ENCODE results near the gene SENP5. TPM values are rescaled to one million over a fixed set of nuclear protein-coding genes. Genes with fewer than 3 reads are reported as not detected.
A peak's percentile ranks its signal among the peaks of the same experiment; 100 is the strongest.
"Not testable (repeated sequence)": the region's sequence is repeated elsewhere in the genome, so short reads cannot be mapped to it uniquely, and the experiment has no call there.

Gene SENP5
- total RNA-seq, 1 experiment from 2014 or later, result 52.3 TPM

DNA sequence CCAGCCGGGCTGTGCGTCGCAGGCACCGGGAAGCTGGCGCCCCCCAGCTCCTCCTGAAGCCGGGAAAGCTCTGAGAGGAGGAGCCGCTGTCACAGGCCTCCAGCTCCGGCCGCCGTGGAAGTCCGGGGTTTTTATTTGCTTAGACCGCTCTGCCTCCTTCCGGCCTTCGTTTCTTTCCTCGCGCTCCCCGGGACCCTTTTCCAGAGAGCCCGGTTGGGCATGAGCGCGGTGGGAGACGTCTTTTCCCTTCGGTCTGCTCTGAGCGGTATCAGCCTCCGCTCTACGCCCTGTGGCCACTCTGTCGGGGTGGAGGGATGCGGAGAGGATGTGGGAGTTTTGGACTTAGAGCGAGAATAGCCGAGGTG, 559 bp downstream of the SENP5 start:
- intact Hi-C loops (cut with micrococcal nuclease; ENCODE audit: unreplicated experiment), result loop anchor here (5.0 kb wide), 2 partner anchors 74 to 126 kb away; partner anchors contain the start of gene NCBP2

DNA sequence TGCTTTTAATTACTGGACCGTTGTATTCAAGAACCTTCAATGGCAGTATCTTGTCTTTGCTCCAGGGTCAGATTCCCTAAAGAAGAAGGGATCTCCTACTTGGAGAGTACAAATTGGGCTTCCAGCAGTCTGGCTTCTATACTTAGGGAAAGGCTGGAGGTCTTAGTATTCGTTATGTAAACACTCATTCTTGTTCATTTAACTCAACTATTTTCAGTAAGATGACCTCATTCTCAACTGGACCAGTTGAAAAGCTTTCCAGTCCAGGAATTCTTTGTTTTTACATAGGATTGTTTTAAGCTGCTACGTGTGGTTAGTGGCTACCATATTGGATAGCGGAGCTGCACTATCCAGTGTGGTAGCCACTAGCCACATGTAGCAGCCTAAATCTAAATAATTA, 4.6 kb downstream of the SENP5 start:
- BruUV-seq (replicated peaks), result no TSS peak
- peaks cover 93% of the 10 kb centered on the region for H3K79me2 ChIP-seq (ENCODE audit: low read depth)
- H3K36me3 ChIP-seq (ENCODE audit: low read depth), result 0 out of 2 replicates have a peak, but pooled peaks cover 4% of the 10 kb centered on the region
- H3F3A ChIP-seq (ENCODE audit: insufficient read depth, low read depth), result peaks cover 14% of the 10 kb centered on the region; the same call in 1 of the 2 replicates
- H3K9me3 ChIP-seq (ENCODE audit: insufficient read depth, low read depth), result no peaks in the 10 kb centered on the region
- H3K4me2 ChIP-seq, result no peak overlapping the region
- CTCF ChIA-PET, result no interaction called here
- peaks cover 10% of the 10 kb centered on the region for H3K4me1 ChIP-seq (replicated peaks; ENCODE audit: insufficient read depth)
- no peak overlapping the region for H3K4me3 ChIP-seq
- no peak overlapping the region for H3K27ac ChIP-seq
- H3K9me2 ChIP-seq (ENCODE audit: insufficient read depth), result no peaks in the 10 kb centered on the region
- intact Hi-C loops (cut with micrococcal nuclease; ENCODE audit: unreplicated experiment), result no loop called here
- TF ChIP-seq, protein P1, sequence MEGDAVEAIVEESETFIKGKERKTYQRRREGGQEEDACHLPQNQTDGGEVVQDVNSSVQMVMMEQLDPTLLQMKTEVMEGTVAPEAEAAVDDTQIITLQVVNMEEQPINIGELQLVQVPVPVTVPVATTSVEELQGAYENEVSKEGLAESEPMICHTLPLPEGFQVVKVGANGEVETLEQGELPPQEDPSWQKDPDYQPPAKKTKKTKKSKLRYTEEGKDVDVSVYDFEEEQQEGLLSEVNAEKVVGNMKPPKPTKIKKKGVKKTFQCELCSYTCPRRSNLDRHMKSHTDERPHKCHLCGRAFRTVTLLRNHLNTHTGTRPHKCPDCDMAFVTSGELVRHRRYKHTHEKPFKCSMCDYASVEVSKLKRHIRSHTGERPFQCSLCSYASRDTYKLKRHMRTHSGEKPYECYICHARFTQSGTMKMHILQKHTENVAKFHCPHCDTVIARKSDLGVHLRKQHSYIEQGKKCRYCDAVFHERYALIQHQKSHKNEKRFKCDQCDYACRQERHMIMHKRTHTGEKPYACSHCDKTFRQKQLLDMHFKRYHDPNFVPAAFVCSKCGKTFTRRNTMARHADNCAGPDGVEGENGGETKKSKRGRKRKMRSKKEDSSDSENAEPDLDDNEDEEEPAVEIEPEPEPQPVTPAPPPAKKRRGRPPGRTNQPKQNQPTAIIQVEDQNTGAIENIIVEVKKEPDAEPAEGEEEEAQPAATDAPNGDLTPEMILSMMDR (conservative IDR thresholded peaks at IDR 0.05), result no peak
- no peak for TF ChIP-seq EZH2 (IDR thresholded peaks at IDR 0.05; ENCODE audit: low read depth)
- H3K27me3 ChIP-seq (ENCODE audit: insufficient read depth, low read depth), result no peaks in the 10 kb centered on the region
- H2AFZ ChIP-seq, result no peak overlapping the region
- DNase-seq, result no peak
- peaks cover 72% of the 10 kb centered on the region for H4K20me1 ChIP-seq (ENCODE audit: insufficient read depth)
- POLR2A ChIA-PET (ENCODE audit: unreplicated experiment), result no interaction called here

More for the DNA sequence above, 559 bp downstream of the SENP5 start:
- POLR2A ChIA-PET (ENCODE audit: unreplicated experiment), result interaction anchor here (0.5 to 1.1 kb wide), 7 partner anchors 22 to 1748 kb away, joined by 3 to 9 read pairs (median 3); no protein-coding TSS in a partner anchor
- no peak for DNase-seq
- Histone ChIP-seq H4K20me1 (ENCODE audit: insufficient read depth) (peaks cover 42% of the 10 kb centered on the region), H3K79me2 (ENCODE audit: low read depth) (peaks cover 55% of the 10 kb centered on the region), H3K9me2 (ENCODE audit: insufficient read depth) (no peaks in the 10 kb centered on the region), H3F3A (ENCODE audit: insufficient read depth, low read depth) (0 out of 2 replicates have a peak, but pooled peaks cover 5% of the 10 kb centered on the region), H3K27ac (peak overlapping the region; percentile 40), H3K4me1 (replicated peaks; ENCODE audit: insufficient read depth) (peaks cover 15% of the 10 kb centered on the region), H3K27me3 (ENCODE audit: insufficient read depth, low read depth) (no peaks in the 10 kb centered on the region), H2AFZ (peak overlapping the region; percentile 81), H3K9me3 (ENCODE audit: insufficient read depth, low read depth) (no peaks in the 10 kb centered on the region), H3K36me3 (ENCODE audit: low read depth) (0 out of 2 replicates have a peak, but pooled peaks cover 4% of the 10 kb centered on the region), H3K4me3 (peak overlapping the region; percentile 95), H3K4me2 (peak overlapping the region; percentile 96)
- CTCF ChIA-PET, result interaction anchor here (0.5 to 0.9 kb wide), 2 partner anchors 19 to 54 kb away, joined by 3 read pairs; no protein-coding TSS in a partner anchor
- no TSS peak for BruUV-seq (replicated peaks)
- no peak for TF ChIP-seq EZH2 (IDR thresholded peaks at IDR 0.05; ENCODE audit: low read depth)
- TF ChIP-seq, protein P1 (conservative IDR thresholded peaks at IDR 0.05), result no peak

DNA sequence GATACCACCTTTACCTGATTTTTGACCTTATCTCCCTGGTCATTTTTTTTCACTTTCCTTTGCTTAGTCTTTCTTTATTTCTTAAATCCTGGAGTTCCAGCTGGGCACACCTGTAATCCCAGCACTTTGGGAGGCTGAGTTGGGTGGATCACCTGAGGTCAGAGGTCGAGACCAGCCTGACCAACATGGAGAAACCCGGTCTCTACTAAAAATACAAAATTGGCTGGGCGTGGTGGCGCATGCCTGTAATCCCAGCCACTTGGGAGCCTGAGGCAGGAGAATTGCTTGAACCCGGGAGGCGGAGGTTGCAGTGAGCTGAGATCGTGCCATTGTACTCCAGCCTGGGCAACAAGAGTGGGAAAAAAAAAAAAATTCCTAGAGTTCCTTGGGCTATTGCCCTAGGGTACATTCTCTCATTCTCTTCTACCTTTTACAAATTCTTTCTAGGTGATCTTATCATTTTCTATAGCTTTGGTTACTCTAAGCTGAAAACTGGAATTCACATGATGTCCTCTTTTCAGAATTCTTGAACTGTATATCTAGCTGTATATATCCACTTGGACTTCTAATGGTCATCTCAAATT, 6.9 kb downstream of the SENP5 start:
- ChIA-PET POLR2A (ENCODE audit: unreplicated experiment) (interaction anchor here (0.6 to 0.8 kb wide), 6 partner anchors 45 to 837 kb away, joined by 3 to 17 read pairs (median 3); partner anchors contain the start of genes PAK2 and PCYT1A), CTCF (interaction anchor here (0.7 kb wide), 2 partner anchors 197 to 200 kb away, joined by 3 to 6 read pairs; no protein-coding TSS in a partner anchor)
- H2AFZ ChIP-seq; H3K4me2 ChIP-seq; H3K9me2 ChIP-seq (ENCODE audit: insufficient read depth); H3K27ac ChIP-seq; BruUV-seq (replicated peaks); H3K4me3 ChIP-seq; H3K9me3 ChIP-seq (ENCODE audit: insufficient read depth, low read depth); H3K36me3 ChIP-seq (ENCODE audit: low read depth); H3K4me1 ChIP-seq (replicated peaks; ENCODE audit: insufficient read depth); H3K27me3 ChIP-seq (ENCODE audit: insufficient read depth, low read depth): not testable (repeated sequence)
- peaks cover 12% of the 10 kb centered on the region; the same call in 1 of the 2 replicates for H3F3A ChIP-seq (ENCODE audit: insufficient read depth, low read depth)
- H4K20me1 ChIP-seq (ENCODE audit: insufficient read depth), result peaks cover 84% of the 10 kb centered on the region
- DNase-seq, result peak in 1 of 2 experiments; percentile 78
- intact Hi-C loops (cut with micrococcal nuclease; ENCODE audit: unreplicated experiment), result loop anchor here (1.0 kb wide), 1 partner anchor 81 kb away; no protein-coding TSS in a partner anchor
- H3K79me2 ChIP-seq (ENCODE audit: low read depth), result peaks cover 99% of the 10 kb centered on the region
